K562 (cell line): ENCODE measurements around the gene LTK. TPM values are rescaled to one million over a fixed set of nuclear protein-coding genes. Genes with fewer than 3 reads are reported as not detected.

Experiments used
- CHD7 ChIP-seq: fragments of 200-600 bp; sonication (generic); IDR thresholded peaks from one replicate; pipeline ENCODE4 v1.6.1; 2012; ENCODE audit warnings: mild to moderate bottlenecking, low read depth, low read length, inconsistent platforms
- E2F4 ChIP-seq: sonication (generic); formaldehyde crosslinking; IDR thresholded peaks from 2 replicates; pipeline ENCODE4 v1.8.0; 2022; ENCODE audit warnings: mild to moderate bottlenecking, low read depth, missing genetic modification reagents
- FIP1L1 ChIP-seq: fragments of 200-400 bp; formaldehyde crosslinking; IDR thresholded peaks from 2 replicates; pipeline ENCODE4 v1.6.1; 2018; ENCODE audit warnings: mild to moderate bottlenecking, low read depth, low read length; ENCODE audit not compliant: poor library complexity, severe bottlenecking
- FOXJ3 ChIP-seq: sonication (generic); formaldehyde crosslinking; IDR thresholded peaks from 2 replicates; pipeline ENCODE4 v1.4.0; 2020; ENCODE audit warnings: mild to moderate bottlenecking, missing genetic modification reagents
- GMEB1 ChIP-seq: fragments of 250-450 bp; sonication (Bioruptor Pico); IDR thresholded peaks from 2 replicates; pipeline ENCODE4 v1.4.0; 2020; ENCODE audit warnings: mild to moderate bottlenecking
- MNT ChIP-seq, 2 experiments: fragments of 450-650 bp; conservative IDR thresholded peaks; 2 replicates each; pipeline ENCODE4 v1.6.1; 2017; ENCODE audit warnings: mild to moderate bottlenecking in 2 of 2, moderate library complexity in 2 of 2
- SETDB1 ChIP-seq: IDR thresholded peaks from one replicate; pipeline ENCODE4 v1.6.1; 2012; ENCODE audit warnings: low read length, control low read depth, inconsistent platforms
- SMARCB1 ChIP-seq: IDR thresholded peaks from 2 replicates; pipeline ENCODE4 v1.6.1; 2011; ENCODE audit warnings: improper control_type of control experiment, low read depth; ENCODE audit not compliant: insufficient read length
- TAF7 ChIP-seq: fragments of 450-650 bp; IDR thresholded peaks from 2 replicates; pipeline ENCODE4 v1.6.1; 2016; ENCODE audit warnings: missing genetic modification characterization, missing compliant biosample characterization
- ZBED1 ChIP-seq: IDR thresholded peaks from 2 replicates; pipeline ENCODE4 v1.6.1; 2014
- ZFPM2 ChIP-seq: fragments of 250-450 bp; sonication (Bioruptor Pico); IDR thresholded peaks from 2 replicates; pipeline ENCODE4 v1.5.1; 2022; ENCODE audit warnings: mild to moderate bottlenecking
- polyA plus RNA-seq, 8 experiments: library from polyadenylated mRNA; depleted of rRNA in 4 of 8; stranded (reverse) in 5 of 8; unstranded in 3 of 8; fragments of >200 nt; fragmentation: Nextera tagmentation in 2 of 8; fragmentation: Illumina TruSeq in 1 of 8; extraction: Ambion mirVana in 2 of 8; extraction: Trizol in 1 of 8; gene quantifications; 2 replicates each; pipeline versions ENCODE4 v1.2.1 to v1.2.3, GENCODE V29; 2011 to 2014; ENCODE audit warnings: inconsistent platforms in 1 of 8, missing spikeins in 1 of 8
- total RNA-seq, 7 experiments: library from RNA; depleted of rRNA in 6 of 7; stranded (reverse); fragments of >200 nt in 6 of 7; fragmentation: Illumina TruSeq in 2 of 7; extraction: Trizol in 2 of 7; gene quantifications; 2 replicates each; pipeline versions ENCODE4 v1.2.1 to v1.2.3, GENCODE V29; 2011 to 2021; ENCODE audit warnings: low replicate concordance in 1 of 7

LTK gene
- total and polyA plus RNA-seq, 9 of the 15 experiments (the other 6 are each of a cell fraction or from before 2014, with no cell fraction given) = 0.25 to 4.4 (median 1.8) TPM

GRCh38 chr15:41495736-41496599 is 17.7 kb downstream of the LTK start (continued):
- TF ChIP-seq MNT (conservative IDR thresholded peaks at IDR 0.05) = peak in 1 of 2 experiments; percentile 65; a peak in 3 of 4 replicates
- TF ChIP-seq ZBED1 = no peak
- no peak for TF ChIP-seq SETDB1
- no peak for TF ChIP-seq FOXJ3
- no peak for TF ChIP-seq GMEB1
- TF ChIP-seq SMARCB1 = no peak
- TF ChIP-seq CHD7 = no peak
- no peak for TF ChIP-seq TAF7 (tag)
- peak; percentile 62 for TF ChIP-seq FIP1L1
- no peak for TF ChIP-seq E2F4 (CRISPR knock-in tag)
- no peak for TF ChIP-seq ZFPM2
